B cell (primary cell): ENCODE results near the gene NR4A1. TPM values are rescaled to one million over a fixed set of nuclear protein-coding genes. Genes with fewer than 3 reads are reported as not detected.

ENCODE experiments used
- ATAC-seq: fragments of 200-7000 bp; cut with Tn5 transposase; one replicate; pipeline ENCODE4 v1.10.0; 2021; ENCODE audit warnings: low read depth, mild to moderate bottlenecking, moderate number of reproducible peaks, moderate library complexity
- CTCF ChIA-PET: fragments of 350-600 bp; sonication (Branson Sonifier 250); formaldehyde crosslinking; loops from one replicate; lab custom pipeline; 2021; ENCODE audit warnings: antibody characterized with exemption, inconsistent platforms; lab: Charles Lee
- POLR2A ChIA-PET: fragments of 350-600 bp; sonication (Branson Sonifier 250); formaldehyde crosslinking; loops from one replicate; lab custom pipeline; 2021; ENCODE audit warnings: antibody characterized with exemption; lab: Charles Lee
- DNase-seq: peaks from one replicate; pipeline ENCODE4 v3.0.0; 2013
- H2AFZ ChIP-seq: 2 replicates; pipeline ENCODE4 v1.6.1; 2012; ENCODE audit warnings: mild to moderate bottlenecking, low read depth, low read length; ENCODE audit not compliant: insufficient read depth, poor library complexity, severe bottlenecking
- H3K27ac ChIP-seq, 2 donors: 1 replicate in 1 of 2; 2 replicates in 1 of 2; pipeline ENCODE4 v1.5.1; 2012 to 2013; ENCODE audit warnings: low read length in 2 of 2, mild to moderate bottlenecking in 2 of 2, moderate library complexity in 1 of 2
- H3K27me3 ChIP-seq, 4 experiments: fragments of 200-600 bp in 1 of 4; sonication (generic) in 1 of 4; replicated peaks in 1 of 4; 1 replicate in 2 of 4; 2 replicates in 2 of 4; pipeline versions ENCODE4 v1.6.1 to v1.7.0; 2013 to 2016; ENCODE audit warnings: low read length in 3 of 4, mild to moderate bottlenecking in 2 of 4, mixed read lengths in 1 of 4, moderate library complexity in 1 of 4; ENCODE audit not compliant: insufficient read depth in 4 of 4, control insufficient read depth in 3 of 4; ENCODE audit errors: control extremely low read depth in 1 of 4
- H3K36me3 ChIP-seq, 2 experiments: replicated peaks in 1 of 2; 1 replicate in 1 of 2; 2 replicates in 1 of 2; pipeline versions ENCODE4 v1.6.1 to v1.7.1; 2013; ENCODE audit warnings: low read length in 1 of 2; ENCODE audit not compliant: insufficient read depth in 2 of 2, control insufficient read depth in 1 of 2; ENCODE audit errors: control extremely low read depth in 1 of 2, extremely low read depth in 1 of 2
- H3K4me1 ChIP-seq, 2 donors: fragments of 200-600 bp in 1 of 2; sonication (generic) in 1 of 2; 1 replicate in 1 of 2; 2 replicates in 1 of 2; pipeline versions ENCODE4 v1.5.1 to v1.6.1; 2013 to 2017; ENCODE audit warnings: low read length in 2 of 2; ENCODE audit not compliant: control insufficient read depth in 2 of 2, insufficient read depth in 2 of 2
- H3K4me2 ChIP-seq: replicated peaks from 2 replicates; pipeline ENCODE3; 2012; ENCODE audit warnings: mild to moderate bottlenecking, low read depth, low read length; ENCODE audit not compliant: poor library complexity, severe bottlenecking
- H3K4me3 ChIP-seq, 5 experiments: fragments of 200-600 bp in 1 of 5; sonication (generic) in 1 of 5; 1 replicate in 3 of 5; 2 replicates in 2 of 5; pipeline versions ENCODE4 v1.5.1 to v1.7.0; 2011 to 2016; ENCODE audit warnings: low read length in 4 of 5, mild to moderate bottlenecking in 4 of 5, low read depth in 2 of 5, control low read depth in 1 of 5, moderate library complexity in 1 of 5; ENCODE audit not compliant: insufficient read depth in 1 of 5; ENCODE audit errors: control extremely low read depth in 1 of 5, extremely low read depth in 1 of 5
- H3K79me2 ChIP-seq: fragments of 200-600 bp; sonication (generic); one replicate; pipeline ENCODE4 v1.6.0; 2016; ENCODE audit warnings: low read length; ENCODE audit not compliant: control insufficient read depth, insufficient read depth
- H3K9ac ChIP-seq: fragments of 200-600 bp; sonication (generic); 2 replicates; pipeline ENCODE4 v1.6.1; 2017; ENCODE audit warnings: mild to moderate bottlenecking, low read length, moderate library complexity
- H3K9me3 ChIP-seq, 3 donors: one replicate each; pipeline versions ENCODE4 v1.6.1 to v1.7.1; 2013; ENCODE audit warnings: low read length in 2 of 3; ENCODE audit not compliant: control insufficient read depth in 2 of 3, insufficient read depth in 1 of 3; ENCODE audit errors: control extremely low read depth in 1 of 3
- H4K20me1 ChIP-seq: 2 replicates; pipeline ENCODE4 v1.6.0; 2012; ENCODE audit warnings: mild to moderate bottlenecking, low read length; ENCODE audit not compliant: insufficient read depth, control insufficient read depth, poor library complexity, severe bottlenecking
- H3K27ac Mint-ChIP-seq: one replicate; pipeline ENCODE4 v1.8.0; 2021; ENCODE audit warnings: mixed read lengths
- H3K27me3 Mint-ChIP-seq: one replicate; pipeline ENCODE4 v1.8.0; 2021; ENCODE audit warnings: mixed read lengths
- H3K4me1 Mint-ChIP-seq: one replicate; pipeline ENCODE4 v1.8.0; 2021; ENCODE audit warnings: mixed read lengths
- H3K4me3 Mint-ChIP-seq: one replicate; pipeline ENCODE4 v1.8.0; 2021; ENCODE audit warnings: mixed read lengths
- H3K9me3 Mint-ChIP-seq: one replicate; pipeline ENCODE4 v1.8.0; 2022; ENCODE audit warnings: mixed read lengths; ENCODE audit not compliant: insufficient read depth
- CTCF ChIP-seq: fragments of 200-600 bp; IDR thresholded peaks from one replicate; pipeline ENCODE4 v1.8.0; 2022; ENCODE audit warnings: antibody characterized with exemption, mild to moderate bottlenecking
- EZH2 ChIP-seq: IDR thresholded peaks from 2 replicates; pipeline ENCODE4 v1.6.1; 2012; ENCODE audit warnings: borderline replicate concordance, low read depth, mild to moderate bottlenecking, moderate library complexity, low read length; ENCODE audit not compliant: insufficient read depth, poor library complexity, severe bottlenecking
- WGBS: methylation state at CpG from one replicate; pipeline ENCODE4 v1.1.5; 2013; ENCODE audit warnings: missing lambda C conversion rate; ENCODE audit not compliant: insufficient coverage; 5-methylcytosine and 5-hydroxymethylcytosine counted together
- intact Hi-C: fragments of 100-400 bp; cut with micrococcal nuclease; formaldehyde crosslinking; loops from one replicate; pipeline ENCODE4 v1.10.0; 2022
- polyA plus RNA-seq: library from polyadenylated mRNA; depleted of rRNA; stranded (reverse); fragments of >200 nt; gene quantifications from 2 replicates; pipeline ENCODE4 v1.2.3, GENCODE V29; 2012
- total RNA-seq, 2 donors: library from RNA; stranded (reverse); fragments of 120-200 nt in 1 of 2; gene quantifications; 1 replicate in 1 of 2; 2 replicates in 1 of 2; pipeline versions ENCODE4 v1.2.3 to v1.2.4, GENCODE V29; 2013 to 2022

The NR4A1 gene
- total and polyA plus RNA-seq, 2 donors (not counting 1 experiment from before 2014, with no cell fraction given), result 43.2 to 470 TPM

GRCh38 chr12:52010152-52010622 is 41.1 kb upstream of the NR4A1 start:
- H3K27me3 ChIP-seq, result no peaks in the 10 kb centered on the region
- WGBS, result 53% methylated on average over 9 of the region's 11 CpGs
- no peak overlapping the region for H3K9ac ChIP-seq
- H4K20me1 ChIP-seq, result peaks cover 41% of the 10 kb centered on the region
- no peak overlapping the region for H3K4me3 ChIP-seq
- H3K4me2 ChIP-seq, result no peak overlapping the region
- no peaks in the 10 kb centered on the region for H3K27me3 Mint-ChIP-seq
- H3K9me3 Mint-ChIP-seq, result no peaks in the 10 kb centered on the region
- H3K27ac Mint-ChIP-seq, result peak overlapping the region; percentile 56
- CTCF ChIA-PET, result interaction anchor here (0.8 to 11.7 kb wide), 6 partner anchors 12 to 111 kb away, joined by 3 to 590 read pairs (median 3); no protein-coding TSS in a partner anchor
- TF ChIP-seq EZH2 (no peak), CTCF (no peak)
- H3K9me3 ChIP-seq, result no peaks in the 10 kb centered on the region
- H3K27ac ChIP-seq, result no peak overlapping the region
- ATAC-seq, result no peak
- peaks cover 5% of the 10 kb centered on the region for H3K79me2 ChIP-seq
- intact Hi-C loops, result no loop called here
- peaks cover 26 to 35% of the 10 kb centered on the region in 2 donors for H3K4me1 ChIP-seq
- no peak overlapping the region for H3K4me3 Mint-ChIP-seq
- peak; percentile 38 for DNase-seq
- peaks cover 0 to 33% of the 10 kb centered on the region in 2 experiments for H3K36me3 ChIP-seq
- POLR2A ChIA-PET, result interaction anchor here (1.2 to 1.5 kb wide), 2 partner anchors 10 to 13 kb away, joined by 3 to 7 read pairs; no protein-coding TSS in a partner anchor
- no peak overlapping the region for H2AFZ ChIP-seq
- peaks cover 32% of the 10 kb centered on the region for H3K4me1 Mint-ChIP-seq
